Fibroblast of mammary gland (primary cell): ENCODE data around the gene CLCN1.

Source experiments
- DNase-seq: peaks from one replicate; pipeline ENCODE4 v3.0.0-alpha.2; 2010; ENCODE audit warnings: low read depth
- H3K4me3 ChIP-seq: 2 replicates; pipeline ENCODE4 v1.5.1; 2011; ENCODE audit warnings: low read depth, mild to moderate bottlenecking, low read length, moderate library complexity; ENCODE audit not compliant: control insufficient read depth
- TF ChIP-seq, protein P1 (sequence below): conservative IDR thresholded peaks from 2 replicates; pipeline ENCODE4 v1.5.1; 2011; ENCODE audit warnings: low read depth, low read length, inconsistent platforms; ENCODE audit not compliant: control insufficient read depth, insufficient read depth

The CLCN1 gene

GRCh38 chr7:143341842-143342241, 25.9 kb downstream of the CLCN1 start:
- no peak overlapping the region for H3K4me3 ChIP-seq
- no peak for DNase-seq
- TF ChIP-seq, protein P1, sequence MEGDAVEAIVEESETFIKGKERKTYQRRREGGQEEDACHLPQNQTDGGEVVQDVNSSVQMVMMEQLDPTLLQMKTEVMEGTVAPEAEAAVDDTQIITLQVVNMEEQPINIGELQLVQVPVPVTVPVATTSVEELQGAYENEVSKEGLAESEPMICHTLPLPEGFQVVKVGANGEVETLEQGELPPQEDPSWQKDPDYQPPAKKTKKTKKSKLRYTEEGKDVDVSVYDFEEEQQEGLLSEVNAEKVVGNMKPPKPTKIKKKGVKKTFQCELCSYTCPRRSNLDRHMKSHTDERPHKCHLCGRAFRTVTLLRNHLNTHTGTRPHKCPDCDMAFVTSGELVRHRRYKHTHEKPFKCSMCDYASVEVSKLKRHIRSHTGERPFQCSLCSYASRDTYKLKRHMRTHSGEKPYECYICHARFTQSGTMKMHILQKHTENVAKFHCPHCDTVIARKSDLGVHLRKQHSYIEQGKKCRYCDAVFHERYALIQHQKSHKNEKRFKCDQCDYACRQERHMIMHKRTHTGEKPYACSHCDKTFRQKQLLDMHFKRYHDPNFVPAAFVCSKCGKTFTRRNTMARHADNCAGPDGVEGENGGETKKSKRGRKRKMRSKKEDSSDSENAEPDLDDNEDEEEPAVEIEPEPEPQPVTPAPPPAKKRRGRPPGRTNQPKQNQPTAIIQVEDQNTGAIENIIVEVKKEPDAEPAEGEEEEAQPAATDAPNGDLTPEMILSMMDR = no peak

- H3K4me3 ChIP-seq = no peak overlapping the region
- DNase-seq = no peak
- TF ChIP-seq, protein P1 = no peak
These were observed 27.7 kb downstream of the CLCN1 start for GRCh38 chr7:143343596-143343995.

DNA sequence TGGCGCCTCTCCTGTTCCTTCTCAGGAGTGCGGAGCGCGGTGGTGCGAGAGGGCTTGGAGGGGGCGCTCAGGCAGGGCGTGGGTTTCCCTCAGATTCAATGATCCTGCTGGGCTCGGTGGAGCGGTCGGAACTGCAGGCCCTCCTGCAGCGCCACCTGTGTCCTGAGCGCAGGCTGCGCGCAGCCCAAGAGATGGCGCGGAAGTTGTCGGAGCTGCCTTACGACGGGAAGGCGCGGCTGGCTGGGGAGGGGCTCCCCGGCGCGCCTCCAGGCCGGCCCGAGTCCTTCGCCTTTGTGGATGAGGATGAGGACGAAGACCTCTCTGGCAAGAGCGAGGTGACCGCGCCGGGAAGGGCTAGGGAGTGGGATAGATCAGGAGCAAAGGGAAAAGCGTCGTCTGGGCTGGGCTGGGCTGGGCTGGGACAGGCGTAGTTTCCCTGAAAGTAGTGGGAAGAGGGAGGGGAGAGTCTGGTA, 29.6 kb downstream of the CLCN1 start:
- TF ChIP-seq, protein P1 = peak; percentile 39
- peak; percentile 33 for DNase-seq
- no peak overlapping the region for H3K4me3 ChIP-seq

- DNase-seq = no peak
- TF ChIP-seq, protein P1 = no peak
These were observed 30.1 kb downstream of the CLCN1 start for GRCh38 chr7:143346018-143346417.

DNA sequence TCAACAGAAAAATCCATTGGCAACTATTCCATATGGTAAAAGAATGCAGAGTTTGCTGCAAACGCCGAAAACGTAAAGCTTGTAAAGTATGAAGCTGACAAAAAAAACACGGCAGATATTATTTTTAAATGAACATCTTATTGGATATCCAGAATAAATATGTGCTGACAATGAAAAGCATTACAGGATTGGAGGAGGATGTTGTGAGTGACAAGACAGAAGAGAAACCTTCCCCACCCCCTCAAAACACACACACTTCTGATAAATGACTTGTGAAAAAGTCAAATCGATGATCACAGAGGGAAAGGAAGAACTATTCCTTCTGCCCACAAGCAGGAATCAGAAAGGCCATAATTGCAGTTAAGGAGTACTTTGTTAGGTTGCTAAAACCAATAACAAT, 32.0 kb downstream of the CLCN1 start:
- H3K4me3 ChIP-seq = no peak overlapping the region
- TF ChIP-seq, protein P1 = no peak
- no peak for DNase-seq

More at GRCh38 chr7:143346018-143346417, 30.1 kb downstream of the CLCN1 start:
- H3K4me3 ChIP-seq = no peak overlapping the region

GRCh38 chr7:143351060-143351459, 35.1 kb downstream of the CLCN1 start:
- TF ChIP-seq, protein P1 = no peak
- no peak overlapping the region for H3K4me3 ChIP-seq
- no peak for DNase-seq

DNA sequence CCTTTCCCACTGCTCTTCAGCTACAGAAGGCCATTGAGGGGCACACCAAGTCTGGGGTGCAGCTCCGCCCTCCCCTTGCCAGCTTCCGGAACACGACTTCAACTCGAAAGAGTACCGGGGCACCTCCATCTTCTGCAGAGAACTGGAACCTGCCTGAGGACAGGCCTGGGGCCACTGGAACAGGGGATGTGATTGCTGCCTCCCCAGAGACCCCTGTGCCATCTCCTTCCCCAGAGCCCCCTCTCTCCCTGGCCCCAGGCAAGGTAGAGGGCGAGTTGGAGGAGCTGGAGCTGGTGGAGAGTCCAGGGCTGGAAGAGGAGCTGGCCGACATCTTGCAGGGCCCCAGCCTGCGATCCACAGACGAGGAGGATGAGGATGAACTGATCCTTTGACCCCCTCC, 35.7 kb downstream of the CLCN1 start:
- TF ChIP-seq, protein P1 = no peak
- H3K4me3 ChIP-seq = no peak overlapping the region
- DNase-seq = no peak
